ENCODE data around the gene DAB2IP. TPM values are rescaled to one million over a fixed set of nuclear protein-coding genes. Genes with fewer than 3 reads are reported as not detected.

The DAB2IP gene
- total RNA-seq, 1 donor from 2014 or later: 24.3 TPM

DNA sequence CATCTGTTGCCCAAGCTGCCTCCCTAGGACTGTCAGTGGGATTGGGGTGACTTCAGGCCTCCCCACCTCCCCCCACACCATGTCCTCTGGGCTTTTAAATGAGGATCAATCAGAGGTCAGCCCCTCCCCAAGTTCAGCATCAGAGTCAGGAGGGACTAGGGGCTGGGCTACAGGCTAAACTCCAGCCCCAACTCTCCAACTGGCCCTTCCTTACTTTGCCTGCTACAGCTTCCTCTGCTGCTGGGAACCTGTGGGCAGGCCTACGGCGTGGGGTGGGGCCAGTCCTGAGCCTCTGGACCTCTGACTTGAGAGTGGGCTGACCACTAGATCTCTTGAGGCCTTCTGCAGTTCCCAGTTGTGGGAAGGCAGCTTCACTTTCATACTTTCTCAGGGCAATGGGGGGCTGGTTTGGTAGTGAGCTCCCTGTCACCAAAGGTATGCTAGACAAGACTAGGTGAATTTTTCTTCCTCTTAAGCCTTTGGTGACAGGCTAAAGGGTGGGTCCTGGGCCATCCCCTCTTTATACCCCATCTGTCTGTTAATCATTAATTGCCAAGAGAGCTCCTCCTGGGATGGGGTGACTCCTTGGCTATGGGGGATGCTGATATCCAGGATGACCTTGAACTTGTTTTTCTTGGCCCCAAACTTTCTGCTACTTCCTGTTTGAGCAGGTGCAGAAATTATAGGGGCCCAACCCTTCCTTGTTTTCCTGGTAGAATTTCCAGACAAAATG lies 10.8 kb upstream of the DAB2IP start:
- Mint-ChIP-seq H3K4me1 (peaks cover 61% of the 10 kb centered on the region), H3K4me3 (no peak overlapping the region), H3K9me3 (no peaks in the 10 kb centered on the region), H3K27ac (no peak overlapping the region), H3K27me3 (ENCODE audit: insufficient read depth, low read depth) (peaks cover 3% of the 10 kb centered on the region), H3K36me3 (no peaks in the 10 kb centered on the region)
- H3K9ac ChIP-seq: no peak overlapping the region
- no peak overlapping the region for H3K4me2 ChIP-seq
- peaks cover 2% of the 10 kb centered on the region for H3F3A ChIP-seq (ENCODE audit: low read depth)
- no peaks in the 10 kb centered on the region for H3K9me3 ChIP-seq (ENCODE audit: low read depth)
- peaks cover 65% of the 10 kb centered on the region for H4K20me1 ChIP-seq (ENCODE audit: low read depth)
- H3K27me3 ChIP-seq: no peaks in the 10 kb centered on the region
- no peak overlapping the region for H3K4me3 ChIP-seq
- H2AFZ ChIP-seq (replicated peaks): no peak overlapping the region
- no peak for DNase-seq (ENCODE audit: low spot score)
- H3K27ac ChIP-seq: no peak overlapping the region
- no peaks in the 10 kb centered on the region for H3K79me2 ChIP-seq (ENCODE audit: low read depth)
- TF ChIP-seq EZH2 (IDR thresholded peaks at IDR 0.05) (no peak), EZH2phosphoT487 (IDR thresholded peaks at IDR 0.05) (no peak)
- TF ChIP-seq, protein P1, sequence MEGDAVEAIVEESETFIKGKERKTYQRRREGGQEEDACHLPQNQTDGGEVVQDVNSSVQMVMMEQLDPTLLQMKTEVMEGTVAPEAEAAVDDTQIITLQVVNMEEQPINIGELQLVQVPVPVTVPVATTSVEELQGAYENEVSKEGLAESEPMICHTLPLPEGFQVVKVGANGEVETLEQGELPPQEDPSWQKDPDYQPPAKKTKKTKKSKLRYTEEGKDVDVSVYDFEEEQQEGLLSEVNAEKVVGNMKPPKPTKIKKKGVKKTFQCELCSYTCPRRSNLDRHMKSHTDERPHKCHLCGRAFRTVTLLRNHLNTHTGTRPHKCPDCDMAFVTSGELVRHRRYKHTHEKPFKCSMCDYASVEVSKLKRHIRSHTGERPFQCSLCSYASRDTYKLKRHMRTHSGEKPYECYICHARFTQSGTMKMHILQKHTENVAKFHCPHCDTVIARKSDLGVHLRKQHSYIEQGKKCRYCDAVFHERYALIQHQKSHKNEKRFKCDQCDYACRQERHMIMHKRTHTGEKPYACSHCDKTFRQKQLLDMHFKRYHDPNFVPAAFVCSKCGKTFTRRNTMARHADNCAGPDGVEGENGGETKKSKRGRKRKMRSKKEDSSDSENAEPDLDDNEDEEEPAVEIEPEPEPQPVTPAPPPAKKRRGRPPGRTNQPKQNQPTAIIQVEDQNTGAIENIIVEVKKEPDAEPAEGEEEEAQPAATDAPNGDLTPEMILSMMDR (IDR thresholded peaks at IDR 0.05): no peak
- H3K36me3 ChIP-seq: no peaks in the 10 kb centered on the region
- peaks cover 26% of the 10 kb centered on the region for H3K4me1 ChIP-seq

DNA sequence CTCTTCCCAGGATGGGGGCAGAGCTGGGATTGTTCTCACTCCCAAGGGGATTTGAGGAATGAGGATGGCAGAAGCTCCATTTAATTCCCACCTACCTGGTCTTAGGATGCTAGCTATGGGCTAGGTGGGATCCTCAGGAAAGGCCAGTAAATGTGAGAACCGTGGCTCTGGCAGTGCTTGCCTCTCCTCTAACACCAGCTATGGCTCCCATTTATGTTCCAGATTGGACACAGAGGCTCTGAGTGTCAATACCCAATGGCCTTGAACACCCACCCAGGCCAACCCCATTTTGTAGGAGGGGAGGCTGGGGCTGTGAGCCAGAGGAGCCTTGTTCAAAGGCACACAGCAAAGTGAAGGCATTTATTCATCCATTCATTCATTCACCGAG lies 10.2 kb upstream of the DAB2IP start:
- Mint-ChIP-seq H3K27me3 (ENCODE audit: insufficient read depth, low read depth) (peaks cover 3% of the 10 kb centered on the region), H3K36me3 (no peaks in the 10 kb centered on the region), H3K4me3 (no peak overlapping the region), H3K4me1 (peaks cover 62% of the 10 kb centered on the region), H3K9me3 (no peaks in the 10 kb centered on the region), H3K27ac (peak overlapping the region; percentile 5)
- TF ChIP-seq EZH2 (IDR thresholded peaks at IDR 0.05) (no peak), EZH2phosphoT487 (IDR thresholded peaks at IDR 0.05) (no peak)
- TF ChIP-seq, protein P1 (IDR thresholded peaks at IDR 0.05): no peak
- Histone ChIP-seq H3K4me3 (no peak overlapping the region), H3K79me2 (ENCODE audit: low read depth) (no peaks in the 10 kb centered on the region), H3K27ac (no peak overlapping the region), H3K9ac (no peak overlapping the region), H3F3A (ENCODE audit: low read depth) (peaks cover 2% of the 10 kb centered on the region), H3K4me2 (no peak overlapping the region), H2AFZ (replicated peaks) (no peak overlapping the region), H3K27me3 (no peaks in the 10 kb centered on the region), H4K20me1 (ENCODE audit: low read depth) (peaks cover 63% of the 10 kb centered on the region), H3K9me3 (ENCODE audit: low read depth) (no peaks in the 10 kb centered on the region), H3K36me3 (no peaks in the 10 kb centered on the region), H3K4me1 (peaks cover 25% of the 10 kb centered on the region)
- DNase-seq (ENCODE audit: low spot score): no peak

DNA sequence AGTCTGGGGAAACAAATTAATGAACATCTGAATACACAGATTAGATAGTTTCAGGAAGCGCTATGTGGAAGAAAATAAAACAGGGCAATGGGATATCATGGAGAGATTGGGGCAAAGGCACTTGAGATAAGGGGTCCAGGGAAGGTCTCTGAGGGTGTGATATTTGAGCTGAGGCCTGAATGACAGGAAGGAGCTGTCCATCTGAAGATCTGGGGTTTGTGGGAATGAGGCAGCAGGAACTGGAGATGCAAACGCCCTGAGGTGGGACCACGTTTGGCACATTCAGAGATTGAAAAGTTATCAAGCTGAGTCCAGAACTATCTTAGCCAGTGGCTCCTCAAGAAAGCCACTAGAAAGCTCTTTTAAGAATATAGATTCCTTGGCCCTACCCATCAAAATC lies 8.7 kb upstream of the DAB2IP start:
- H3K9ac ChIP-seq: no peak overlapping the region
- no peak overlapping the region for H3K4me3 ChIP-seq
- TF ChIP-seq, protein P1 (IDR thresholded peaks at IDR 0.05): no peak
- no peak for TF ChIP-seq EZH2phosphoT487 (IDR thresholded peaks at IDR 0.05)
- TF ChIP-seq EZH2 (IDR thresholded peaks at IDR 0.05): no peak
- H4K20me1 ChIP-seq (ENCODE audit: low read depth): peaks cover 50% of the 10 kb centered on the region
- no peak overlapping the region for H2AFZ ChIP-seq (replicated peaks)
- H3K27me3 Mint-ChIP-seq (ENCODE audit: insufficient read depth, low read depth): peaks cover 4% of the 10 kb centered on the region
- no peak overlapping the region for H3K4me3 Mint-ChIP-seq
- H3K9me3 ChIP-seq (ENCODE audit: low read depth): no peaks in the 10 kb centered on the region
- H3K4me1 ChIP-seq: peaks cover 25% of the 10 kb centered on the region
- no peaks in the 10 kb centered on the region for H3K27me3 ChIP-seq
- peaks cover 2% of the 10 kb centered on the region for H3F3A ChIP-seq (ENCODE audit: low read depth)
- no peak overlapping the region for H3K4me2 ChIP-seq
- no peak for DNase-seq (ENCODE audit: low spot score)
- H3K36me3 Mint-ChIP-seq: no peaks in the 10 kb centered on the region
- H3K79me2 ChIP-seq (ENCODE audit: low read depth): no peaks in the 10 kb centered on the region
- no peaks in the 10 kb centered on the region for H3K36me3 ChIP-seq
- no peak overlapping the region for H3K27ac ChIP-seq
- H3K4me1 Mint-ChIP-seq: peaks cover 57% of the 10 kb centered on the region
- H3K9me3 Mint-ChIP-seq: no peaks in the 10 kb centered on the region
- no peak overlapping the region for H3K27ac Mint-ChIP-seq

Data from neural progenitor cell (in vitro differentiated cells).